Liver (tissue), 9 donors: ENCODE results near the gene CCL18. TPM values are rescaled to one million over a fixed set of nuclear protein-coding genes. Genes with fewer than 3 reads are reported as not detected.

Experiments
- DNase-seq: peaks from one replicate; pipeline ENCODE4 v3.0.0-alpha.2; 2017; ENCODE audit warnings: low spot score
- H3K27ac ChIP-seq, 2 donors: one replicate each; pipeline ENCODE4 v1.7.0; 2013; ENCODE audit warnings: inconsistent platforms in 2 of 2, low read length in 2 of 2, control low read depth in 1 of 2, low read depth in 1 of 2, mild to moderate bottlenecking in 1 of 2
- H3K27me3 ChIP-seq, 4 donors: one replicate each; pipeline versions ENCODE4 v1.6.1 to v1.7.0; 2013; ENCODE audit warnings: low read length in 3 of 4, inconsistent platforms in 1 of 4, mild to moderate bottlenecking in 1 of 4, moderate library complexity in 1 of 4; ENCODE audit not compliant: control insufficient read depth in 4 of 4, insufficient read depth in 4 of 4
- H3K36me3 ChIP-seq, 4 donors: one replicate each; pipeline versions ENCODE4 v1.6.1 to v1.7.0; 2013; ENCODE audit warnings: low read length in 3 of 4, mild to moderate bottlenecking in 3 of 4, low read depth in 1 of 4, moderate library complexity in 1 of 4; ENCODE audit not compliant: control insufficient read depth in 4 of 4, insufficient read depth in 3 of 4
- H3K4me1 ChIP-seq, 4 donors: one replicate each; pipeline versions ENCODE4 v1.6.1 to v1.7.0; 2013; ENCODE audit warnings: low read length in 3 of 4, mild to moderate bottlenecking in 3 of 4, moderate library complexity in 1 of 4; ENCODE audit not compliant: control insufficient read depth in 4 of 4, insufficient read depth in 4 of 4
- H3K4me3 ChIP-seq, 3 donors: one replicate each; pipeline versions ENCODE4 v1.6.1 to v1.7.0; 2013; ENCODE audit warnings: low read length in 3 of 3, control low read depth in 1 of 3, low read depth in 1 of 3, mild to moderate bottlenecking in 1 of 3
- H3K9ac ChIP-seq, 2 donors: one replicate each; pipeline ENCODE4 v1.7.0; 2013; ENCODE audit warnings: low read length in 2 of 2, mild to moderate bottlenecking in 2 of 2, moderate library complexity in 2 of 2, control low read depth in 1 of 2, low read depth in 1 of 2
- H3K9me3 ChIP-seq, 4 donors: one replicate each; pipeline versions ENCODE4 v1.6.1 to v1.7.0; 2013; ENCODE audit warnings: low read length in 3 of 4; ENCODE audit not compliant: control insufficient read depth in 4 of 4
- EGR1 ChIP-seq, 2 donors: IDR thresholded peaks; 2 replicates each; pipeline ENCODE4 v1.6.1; 2016 to 2018; ENCODE audit warnings: antibody characterized with exemption in 2 of 2, low read depth in 2 of 2
- FOXA1 ChIP-seq: IDR thresholded peaks from 2 replicates; pipeline ENCODE4 v1.6.1; 2016; ENCODE audit warnings: antibody characterized with exemption
- GABPA ChIP-seq, 2 donors: IDR thresholded peaks in 1 of 2; conservative IDR thresholded peaks in 1 of 2; 2 replicates each; pipeline ENCODE4 v1.6.1; 2016; ENCODE audit warnings: antibody characterized with exemption in 2 of 2, mild to moderate bottlenecking in 1 of 2, moderate library complexity in 1 of 2
- HNF4A ChIP-seq, 2 donors: conservative IDR thresholded peaks; 2 replicates each; pipeline ENCODE4 v1.6.1; 2016; ENCODE audit warnings: antibody characterized with exemption in 2 of 2, mild to moderate bottlenecking in 2 of 2
- RAD21 ChIP-seq, 2 donors: IDR thresholded peaks; 2 replicates each; pipeline ENCODE4 v1.6.1; 2016; ENCODE audit warnings: antibody characterized with exemption in 2 of 2, mild to moderate bottlenecking in 2 of 2
- RXRA ChIP-seq, 2 donors: IDR thresholded peaks; 2 replicates each; pipeline ENCODE4 v1.6.1; 2017 to 2018; ENCODE audit warnings: antibody characterized with exemption in 2 of 2, mild to moderate bottlenecking in 1 of 2
- YY1 ChIP-seq: IDR thresholded peaks from 2 replicates; pipeline ENCODE4 v1.6.1; 2016; ENCODE audit warnings: antibody characterized with exemption, mild to moderate bottlenecking
- WGBS: extraction: QIAGEN DNeasy Blood & Tissue Kit; methylation state at CpG from one replicate; pipeline ENCODE4 v1.1.7; 2013; 5-methylcytosine and 5-hydroxymethylcytosine counted together
- polyA plus RNA-seq, 2 donors: library from polyadenylated mRNA; stranded (reverse) in 1 of 2; unstranded in 1 of 2; fragments of 200-250 nt in 1 of 2; fragments of >200 nt in 1 of 2; fragmentation: Nextera tagmentation in 1 of 2; extraction: Ambion mirVana in 1 of 2; gene quantifications; one replicate each; pipeline versions ENCODE4 v1.2.1 to v1.2.3, GENCODE V29; 2013 to 2015
- total RNA-seq, 2 donors: library from RNA; depleted of rRNA; stranded (reverse); fragments of >200 nt; gene quantifications; one replicate each; pipeline ENCODE4 v1.2.3, GENCODE V29; 2014
- TF ChIP-seq, protein P1 (sequence below): IDR thresholded peaks from 2 replicates; pipeline ENCODE4 v1.6.1; 2016; ENCODE audit warnings: antibody characterized with exemption, mild to moderate bottlenecking
- TF ChIP-seq, protein P2 (sequence below): IDR thresholded peaks from 2 replicates; pipeline ENCODE4 v1.6.1; 2016; ENCODE audit warnings: antibody characterized with exemption
- TF ChIP-seq, protein P3 (sequence below): fragments of 150-350 bp; IDR thresholded peaks from 2 replicates; pipeline ENCODE4 v1.5.1; 2017; ENCODE audit warnings: improper control_type of control experiment, low read depth, low read length; ENCODE audit not compliant: missing input control
- TF ChIP-seq, protein P4 (sequence below): IDR thresholded peaks from 2 replicates; pipeline ENCODE4 v1.6.1; 2016; ENCODE audit warnings: antibody characterized with exemption
- donor health status: healthy.
- donor health status: healthy.
- donor health status: healthy.
- donor health status: healthy.
- donor health status: healthy.

CCL18 gene
- total and polyA plus RNA-seq, 4 donors = 0.22 to 0.92 (median 0.76) TPM; not detected in 1

DNA sequence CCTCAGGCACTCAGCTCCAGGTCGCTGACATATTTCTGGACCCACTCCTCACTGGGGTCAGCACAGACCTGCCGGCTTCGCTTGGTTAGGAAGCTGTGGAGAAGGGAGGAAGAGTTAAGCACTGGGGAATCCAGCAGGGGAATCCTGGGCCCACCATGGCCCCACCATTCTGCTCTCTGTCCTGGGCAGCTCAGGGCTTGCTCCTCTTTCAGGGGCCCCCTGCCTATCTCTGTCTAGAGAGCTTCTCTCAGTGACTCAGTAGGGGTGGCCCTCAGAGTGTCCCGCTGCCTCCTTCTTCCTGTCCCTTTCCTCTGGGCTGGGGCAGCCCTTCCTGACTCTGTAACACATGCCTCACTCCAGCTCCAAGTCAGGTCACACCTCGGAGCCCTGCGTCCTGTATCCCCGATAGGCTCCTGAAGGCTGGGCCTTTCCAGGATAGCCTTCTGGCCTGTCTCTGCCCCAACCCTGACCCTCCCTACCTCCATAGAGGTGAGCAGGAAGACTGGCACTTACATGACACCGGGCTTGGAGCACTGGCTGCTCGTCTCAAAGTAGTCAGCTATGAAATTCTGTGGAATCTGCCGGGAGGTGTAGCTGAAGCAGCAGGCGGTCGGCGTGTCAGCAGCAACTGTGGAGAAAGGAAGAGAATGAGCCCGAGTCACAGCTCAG lies 24.7 kb downstream of the CCL18 start:
- peak overlapping the region in 1 of 2 donors; percentile 60 for H3K27ac ChIP-seq
- no peaks in the 10 kb centered on the region for H3K9me3 ChIP-seq
- no peak overlapping the region for H3K4me3 ChIP-seq
- TF ChIP-seq GABPA (IDR thresholded peaks at IDR 0.05 in 1 of 2, conservative IDR thresholded peaks at IDR 0.05 in 1 of 2) (no peak), FOXA1 (no peak), YY1 (no peak)
- TF ChIP-seq, protein P1, sequence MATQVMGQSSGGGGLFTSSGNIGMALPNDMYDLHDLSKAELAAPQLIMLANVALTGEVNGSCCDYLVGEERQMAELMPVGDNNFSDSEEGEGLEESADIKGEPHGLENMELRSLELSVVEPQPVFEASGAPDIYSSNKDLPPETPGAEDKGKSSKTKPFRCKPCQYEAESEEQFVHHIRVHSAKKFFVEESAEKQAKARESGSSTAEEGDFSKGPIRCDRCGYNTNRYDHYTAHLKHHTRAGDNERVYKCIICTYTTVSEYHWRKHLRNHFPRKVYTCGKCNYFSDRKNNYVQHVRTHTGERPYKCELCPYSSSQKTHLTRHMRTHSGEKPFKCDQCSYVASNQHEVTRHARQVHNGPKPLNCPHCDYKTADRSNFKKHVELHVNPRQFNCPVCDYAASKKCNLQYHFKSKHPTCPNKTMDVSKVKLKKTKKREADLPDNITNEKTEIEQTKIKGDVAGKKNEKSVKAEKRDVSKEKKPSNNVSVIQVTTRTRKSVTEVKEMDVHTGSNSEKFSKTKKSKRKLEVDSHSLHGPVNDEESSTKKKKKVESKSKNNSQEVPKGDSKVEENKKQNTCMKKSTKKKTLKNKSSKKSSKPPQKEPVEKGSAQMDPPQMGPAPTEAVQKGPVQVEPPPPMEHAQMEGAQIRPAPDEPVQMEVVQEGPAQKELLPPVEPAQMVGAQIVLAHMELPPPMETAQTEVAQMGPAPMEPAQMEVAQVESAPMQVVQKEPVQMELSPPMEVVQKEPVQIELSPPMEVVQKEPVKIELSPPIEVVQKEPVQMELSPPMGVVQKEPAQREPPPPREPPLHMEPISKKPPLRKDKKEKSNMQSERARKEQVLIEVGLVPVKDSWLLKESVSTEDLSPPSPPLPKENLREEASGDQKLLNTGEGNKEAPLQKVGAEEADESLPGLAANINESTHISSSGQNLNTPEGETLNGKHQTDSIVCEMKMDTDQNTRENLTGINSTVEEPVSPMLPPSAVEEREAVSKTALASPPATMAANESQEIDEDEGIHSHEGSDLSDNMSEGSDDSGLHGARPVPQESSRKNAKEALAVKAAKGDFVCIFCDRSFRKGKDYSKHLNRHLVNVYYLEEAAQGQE = no peak
- TF ChIP-seq, protein P2, sequence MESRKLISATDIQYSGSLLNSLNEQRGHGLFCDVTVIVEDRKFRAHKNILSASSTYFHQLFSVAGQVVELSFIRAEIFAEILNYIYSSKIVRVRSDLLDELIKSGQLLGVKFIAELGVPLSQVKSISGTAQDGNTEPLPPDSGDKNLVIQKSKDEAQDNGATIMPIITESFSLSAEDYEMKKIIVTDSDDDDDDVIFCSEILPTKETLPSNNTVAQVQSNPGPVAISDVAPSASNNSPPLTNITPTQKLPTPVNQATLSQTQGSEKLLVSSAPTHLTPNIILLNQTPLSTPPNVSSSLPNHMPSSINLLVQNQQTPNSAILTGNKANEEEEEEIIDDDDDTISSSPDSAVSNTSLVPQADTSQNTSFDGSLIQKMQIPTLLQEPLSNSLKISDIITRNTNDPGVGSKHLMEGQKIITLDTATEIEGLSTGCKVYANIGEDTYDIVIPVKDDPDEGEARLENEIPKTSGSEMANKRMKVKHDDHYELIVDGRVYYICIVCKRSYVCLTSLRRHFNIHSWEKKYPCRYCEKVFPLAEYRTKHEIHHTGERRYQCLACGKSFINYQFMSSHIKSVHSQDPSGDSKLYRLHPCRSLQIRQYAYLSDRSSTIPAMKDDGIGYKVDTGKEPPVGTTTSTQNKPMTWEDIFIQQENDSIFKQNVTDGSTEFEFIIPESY = no peak
- H3K4me1 ChIP-seq = peaks cover 8 to 22% (median 20%) of the 10 kb centered on the region in 4 donors
- DNase-seq = no peak
- no peaks in the 10 kb centered on the region for H3K36me3 ChIP-seq
- H3K27me3 ChIP-seq = no peaks in the 10 kb centered on the region
- WGBS = 83% methylated on average over 14 of the region's 14 CpGs
- no peak overlapping the region for H3K9ac ChIP-seq

DNA sequence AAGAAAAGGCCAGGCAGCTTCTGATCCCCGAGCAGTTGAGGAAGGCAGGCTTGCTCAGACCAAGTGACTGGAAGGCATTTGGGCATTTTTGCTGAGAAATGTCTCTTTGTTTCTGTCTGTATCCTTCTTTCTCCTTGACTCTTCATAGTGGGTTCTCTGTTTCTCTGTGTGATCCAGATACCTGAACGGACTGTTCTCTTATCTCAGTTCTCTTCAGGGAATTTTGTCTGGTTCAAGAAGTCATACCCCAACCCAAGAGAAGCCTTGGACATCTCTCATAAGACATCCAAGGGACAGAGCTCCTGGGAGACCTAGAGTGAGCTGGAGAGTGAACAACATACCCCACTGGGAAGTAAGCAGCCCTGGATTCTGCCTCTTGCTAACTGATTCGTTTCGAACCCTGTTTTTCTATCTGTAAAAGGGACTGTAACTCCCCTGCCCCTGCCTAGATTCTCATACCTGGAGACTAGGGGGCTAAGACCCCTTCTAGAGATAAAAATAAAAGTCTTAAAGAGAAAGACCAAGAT lies 25.3 kb downstream of the CCL18 start:
- Histone ChIP-seq H3K4me3 (no peak overlapping the region), H3K27ac (peak overlapping the region; percentile 31 to 60)
- WGBS = 85% methylated on average over 4 of the region's 4 CpGs

More for the DNA sequence above, 25.3 kb downstream of the CCL18 start:
- no peaks in the 10 kb centered on the region for H3K9me3 ChIP-seq
- no peak for DNase-seq
- no peaks in the 10 kb centered on the region for H3K36me3 ChIP-seq
- TF ChIP-seq, protein P3, sequence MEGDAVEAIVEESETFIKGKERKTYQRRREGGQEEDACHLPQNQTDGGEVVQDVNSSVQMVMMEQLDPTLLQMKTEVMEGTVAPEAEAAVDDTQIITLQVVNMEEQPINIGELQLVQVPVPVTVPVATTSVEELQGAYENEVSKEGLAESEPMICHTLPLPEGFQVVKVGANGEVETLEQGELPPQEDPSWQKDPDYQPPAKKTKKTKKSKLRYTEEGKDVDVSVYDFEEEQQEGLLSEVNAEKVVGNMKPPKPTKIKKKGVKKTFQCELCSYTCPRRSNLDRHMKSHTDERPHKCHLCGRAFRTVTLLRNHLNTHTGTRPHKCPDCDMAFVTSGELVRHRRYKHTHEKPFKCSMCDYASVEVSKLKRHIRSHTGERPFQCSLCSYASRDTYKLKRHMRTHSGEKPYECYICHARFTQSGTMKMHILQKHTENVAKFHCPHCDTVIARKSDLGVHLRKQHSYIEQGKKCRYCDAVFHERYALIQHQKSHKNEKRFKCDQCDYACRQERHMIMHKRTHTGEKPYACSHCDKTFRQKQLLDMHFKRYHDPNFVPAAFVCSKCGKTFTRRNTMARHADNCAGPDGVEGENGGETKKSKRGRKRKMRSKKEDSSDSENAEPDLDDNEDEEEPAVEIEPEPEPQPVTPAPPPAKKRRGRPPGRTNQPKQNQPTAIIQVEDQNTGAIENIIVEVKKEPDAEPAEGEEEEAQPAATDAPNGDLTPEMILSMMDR = no peak
- TF ChIP-seq GABPA (IDR thresholded peaks at IDR 0.05 in 1 of 2, conservative IDR thresholded peaks at IDR 0.05 in 1 of 2) = no peak
- TF ChIP-seq RAD21 (IDR thresholded peaks at IDR 0.05) = no peak
- no peak for TF ChIP-seq RXRA (IDR thresholded peaks at IDR 0.05)
- TF ChIP-seq, protein P2 = no peak
- no peak for TF ChIP-seq FOXA1
- TF ChIP-seq, protein P4, sequence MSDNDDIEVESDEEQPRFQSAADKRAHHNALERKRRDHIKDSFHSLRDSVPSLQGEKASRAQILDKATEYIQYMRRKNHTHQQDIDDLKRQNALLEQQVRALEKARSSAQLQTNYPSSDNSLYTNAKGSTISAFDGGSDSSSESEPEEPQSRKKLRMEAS = no peak
- TF ChIP-seq HNF4A (conservative IDR thresholded peaks at IDR 0.05) = no peak
- TF ChIP-seq, protein P1 = no peak
- no peak for TF ChIP-seq EGR1 (IDR thresholded peaks at IDR 0.05; ENCODE audit: low read depth in 2 of 2)
- peak overlapping the region in 1 of 2 donors; percentile 53 for H3K9ac ChIP-seq
- H3K27me3 ChIP-seq = no peaks in the 10 kb centered on the region
- H3K4me1 ChIP-seq = peaks cover 8 to 22% (median 20%) of the 10 kb centered on the region in 4 donors
